IPS-20b (cell line): ENCODE measurements around the gene ETV3.

Source experiments
- H3K27ac ChIP-seq: one replicate; pipeline ENCODE4 v1.5.1; 2013; ENCODE audit warnings: low read length
- H3K27me3 ChIP-seq: 2 replicates; pipeline ENCODE4 v1.6.1; 2013; ENCODE audit warnings: mild to moderate bottlenecking, low read length, inconsistent platforms; ENCODE audit not compliant: insufficient read depth
- H3K36me3 ChIP-seq: 2 replicates; pipeline ENCODE4 v1.6.1; 2013; ENCODE audit warnings: low read depth, mild to moderate bottlenecking, inconsistent platforms, low read length, moderate library complexity; ENCODE audit not compliant: insufficient read depth
- H3K4me1 ChIP-seq: 2 replicates; pipeline ENCODE4 v1.6.1; 2013; ENCODE audit warnings: mild to moderate bottlenecking, control low read depth, inconsistent platforms, low read length, moderate library complexity; ENCODE audit not compliant: insufficient read depth
- H3K4me3 ChIP-seq: 2 replicates; pipeline ENCODE4 v1.5.1; 2013; ENCODE audit warnings: mild to moderate bottlenecking, low read length, inconsistent platforms
- H3K9ac ChIP-seq: 2 replicates; pipeline ENCODE4 v1.6.1; 2013; ENCODE audit warnings: low read depth, mild to moderate bottlenecking, inconsistent platforms, low read length, moderate library complexity
- H3K9me3 ChIP-seq: 2 replicates; pipeline ENCODE4 v1.6.1; 2013; ENCODE audit warnings: mild to moderate bottlenecking, low read depth, low read length, inconsistent platforms; ENCODE audit not compliant: insufficient read depth

ETV3 gene

DNA sequence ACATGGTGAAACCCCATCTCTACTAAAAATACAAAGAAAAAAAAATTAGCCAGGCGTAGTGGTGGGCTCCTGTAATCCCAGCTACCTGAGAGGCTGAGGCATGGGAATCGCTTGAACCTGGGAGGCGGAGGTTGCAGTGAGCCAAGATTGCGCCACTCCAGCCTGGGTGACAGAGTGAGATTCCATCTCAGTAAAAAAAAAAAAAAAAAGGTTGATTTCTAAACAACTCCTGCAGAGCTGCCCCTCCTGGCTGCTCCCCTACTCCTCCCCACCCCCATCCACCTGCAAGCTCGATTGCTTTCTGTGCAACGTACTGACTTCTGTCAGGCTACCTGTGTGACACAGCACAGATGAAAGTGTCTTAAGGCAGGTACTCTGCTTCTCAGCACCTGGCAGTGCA is 51.9 kb downstream of the ETV3 start:
- no peak overlapping the region for H3K27ac ChIP-seq
- no peaks in the 10 kb centered on the region for H3K27me3 ChIP-seq
- no peak overlapping the region for H3K9ac ChIP-seq
- peaks cover 11% of the 10 kb centered on the region for H3K4me1 ChIP-seq
- H3K9me3 ChIP-seq, result no peaks in the 10 kb centered on the region
- H3K4me3 ChIP-seq, result no peak overlapping the region
- no peaks in the 10 kb centered on the region for H3K36me3 ChIP-seq

DNA sequence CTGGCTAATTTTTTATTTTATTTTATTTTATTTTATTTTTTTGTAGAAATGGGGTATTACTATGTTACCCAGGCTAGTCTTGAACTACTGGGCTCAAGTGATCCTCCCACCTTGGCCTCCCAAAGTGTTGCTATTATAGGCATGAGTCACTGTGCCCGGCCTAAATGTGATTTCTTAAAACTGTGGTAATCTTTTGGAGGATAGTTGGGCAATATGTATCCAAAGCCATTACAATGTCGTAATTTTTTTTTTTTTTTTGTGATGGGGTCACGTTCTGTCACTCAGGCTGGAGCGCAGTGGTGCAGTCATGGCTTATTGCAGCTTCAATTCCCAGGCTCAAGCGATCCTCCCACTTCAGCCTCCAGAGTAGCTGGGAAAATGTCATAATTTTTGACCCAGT is 52.8 kb downstream of the ETV3 start:
- no peak overlapping the region for H3K27ac ChIP-seq
- no peak overlapping the region for H3K9ac ChIP-seq
- peaks cover 11% of the 10 kb centered on the region for H3K4me1 ChIP-seq
- no peak overlapping the region for H3K4me3 ChIP-seq
- H3K9me3 ChIP-seq, result no peaks in the 10 kb centered on the region
- no peaks in the 10 kb centered on the region for H3K36me3 ChIP-seq
- no peaks in the 10 kb centered on the region for H3K27me3 ChIP-seq

DNA sequence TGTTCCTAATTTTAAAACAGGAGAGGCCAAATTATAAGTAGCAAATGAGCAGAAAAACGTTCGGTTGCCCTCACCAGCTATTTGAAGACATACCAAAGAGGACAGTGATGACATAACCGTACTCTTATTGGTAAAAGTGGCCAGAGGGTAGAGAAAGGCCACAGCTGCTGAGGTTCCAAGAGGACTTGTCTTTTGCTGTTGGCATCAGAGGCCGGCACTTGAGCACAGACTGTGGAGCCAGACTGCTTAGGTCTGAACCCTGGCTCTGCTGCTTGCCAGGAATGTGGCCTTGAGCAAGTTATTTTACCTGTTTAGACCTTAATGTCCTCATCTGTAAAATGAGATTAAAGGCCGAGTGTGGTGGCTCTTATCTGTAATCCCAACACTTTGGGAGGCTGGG is 53.5 kb downstream of the ETV3 start:
- Histone ChIP-seq H3K27me3 (no peaks in the 10 kb centered on the region), H3K4me1 (peaks cover 11% of the 10 kb centered on the region), H3K9me3 (no peaks in the 10 kb centered on the region), H3K4me3 (no peak overlapping the region), H3K36me3 (no peaks in the 10 kb centered on the region), H3K9ac (no peak overlapping the region), H3K27ac (no peak overlapping the region)

DNA sequence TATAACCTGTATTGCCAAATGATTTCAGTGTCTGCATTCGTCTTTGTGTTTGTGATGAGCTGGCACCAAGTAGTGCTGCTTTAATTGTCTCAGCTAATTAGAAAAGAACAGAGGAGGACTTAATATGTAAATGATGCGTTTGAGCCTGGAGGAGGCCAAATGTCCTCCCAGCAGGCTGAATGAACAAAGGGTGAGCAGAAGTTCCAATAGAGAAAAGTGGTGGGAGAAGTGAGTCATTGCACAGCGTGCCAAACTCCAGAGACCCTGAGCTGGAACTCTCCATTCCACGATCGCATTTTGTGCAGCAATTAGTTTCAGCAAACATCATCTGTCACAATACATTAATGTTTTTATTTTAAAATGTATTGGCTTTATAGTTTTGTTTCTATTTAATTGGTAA is 56.5 kb downstream of the ETV3 start:
- Histone ChIP-seq H3K9ac (no peak overlapping the region), H3K4me3 (no peak overlapping the region), H3K27me3 (no peaks in the 10 kb centered on the region), H3K27ac (no peak overlapping the region), H3K36me3 (no peaks in the 10 kb centered on the region), H3K9me3 (no peaks in the 10 kb centered on the region), H3K4me1 (peaks cover 9% of the 10 kb centered on the region)

GRCh38 chr1:157080714-157081113 is 57.5 kb downstream of the ETV3 start:
- Histone ChIP-seq H3K27me3 (no peaks in the 10 kb centered on the region), H3K4me3 (no peak overlapping the region), H3K4me1 (peaks cover 6% of the 10 kb centered on the region; the same call in 1 of the 2 replicates), H3K36me3 (no peaks in the 10 kb centered on the region), H3K9me3 (no peaks in the 10 kb centered on the region), H3K27ac (no peak overlapping the region), H3K9ac (no peak overlapping the region)

- peaks cover 8% of the 10 kb centered on the region; the same call in 1 of the 2 replicates for H3K27me3 ChIP-seq
- H3K4me3 ChIP-seq, result no peak overlapping the region
- peaks cover 6% of the 10 kb centered on the region; the same call in 1 of the 2 replicates for H3K4me1 ChIP-seq
- no peaks in the 10 kb centered on the region for H3K9me3 ChIP-seq
- no peaks in the 10 kb centered on the region for H3K36me3 ChIP-seq
- no peak overlapping the region for H3K9ac ChIP-seq
- no peak overlapping the region for H3K27ac ChIP-seq
Observed at GRCh38 chr1:157077394-157077793, 60.8 kb downstream of the ETV3 start.

- H3K27me3 ChIP-seq, result peaks cover 8% of the 10 kb centered on the region
- H3K27ac ChIP-seq, result no peak overlapping the region
- H3K4me1 ChIP-seq, result no peaks in the 10 kb centered on the region; the same call in 1 of the 2 replicates
- H3K9ac ChIP-seq, result no peak overlapping the region
- H3K4me3 ChIP-seq, result no peak overlapping the region
- H3K36me3 ChIP-seq, result no peaks in the 10 kb centered on the region
- H3K9me3 ChIP-seq, result no peaks in the 10 kb centered on the region
Observed at GRCh38 chr1:157073944-157074685, 64.1 kb downstream of the ETV3 start.
